HEK293 (cell line): Measurements from ENCODE around the gene VOPP1.

ENCODE experiments used
- CTCF ChIA-PET: fragments of 350-600 bp; formaldehyde crosslinking; extraction: SDS; loops from one replicate; lab custom pipeline; 2021; ENCODE audit warnings: antibody characterized with exemption; lab: Yijun Ruan, JAX
- POLR2A ChIA-PET: fragments of 300-600 bp; formaldehyde crosslinking; extraction: SDS; loops from one replicate; lab custom pipeline; 2020; ENCODE audit warnings: antibody characterized with exemption, inconsistent platforms; lab: Yijun Ruan, JAX
- H3K27ac ChIP-seq: fragments of 200-500 bp; sonication (Bioruptor generic); 2 replicates; pipeline ENCODE4 v1.5.1; 2014; ENCODE audit warnings: low read depth, low read length, control low read depth, inconsistent platforms; ENCODE audit errors: extremely low read depth
- H3K36me3 ChIP-seq, 2 experiments: fragments of 200-500 bp in 1 of 2; sonication (Bioruptor generic) in 1 of 2; 1 replicate in 1 of 2; 2 replicates in 1 of 2; pipeline ENCODE4 v1.5.1; 2014 to 2017; ENCODE audit warnings: inconsistent platforms in 2 of 2, low read length in 2 of 2; ENCODE audit not compliant: control insufficient read depth in 2 of 2, insufficient read depth in 1 of 2
- H3K4me1 ChIP-seq: fragments of 200-500 bp; sonication (Bioruptor generic); 2 replicates; pipeline ENCODE4 v1.5.1; 2014; ENCODE audit warnings: mild to moderate bottlenecking, low read length, inconsistent platforms; ENCODE audit not compliant: control insufficient read depth, insufficient read depth
- H3K4me3 ChIP-seq: 2 replicates; pipeline ENCODE4 v1.5.1; 2011; ENCODE audit warnings: low read depth, mild to moderate bottlenecking, control low read depth, low read length, moderate library complexity
- H3K9me3 ChIP-seq: fragments of 200-500 bp; sonication (Bioruptor generic); 2 replicates; pipeline ENCODE4 v1.5.1; 2014; ENCODE audit warnings: low read depth, low read length, inconsistent platforms; ENCODE audit not compliant: control insufficient read depth, insufficient read depth
- BCL11A ChIP-seq: fragments of 450-650 bp; formaldehyde crosslinking; IDR thresholded peaks from 2 replicates; pipeline ENCODE4 v1.5.1; 2016; ENCODE audit warnings: low read depth, missing biosample characterization, missing genetic modification characterization
- GLI2 ChIP-seq: fragments of 450-650 bp; formaldehyde crosslinking; IDR thresholded peaks from 2 replicates; pipeline ENCODE4; 2017; ENCODE audit warnings: missing biosample characterization, missing genetic modification characterization, low read depth, borderline replicate concordance
- MEIS1 ChIP-seq: sonication (generic); formaldehyde crosslinking; IDR thresholded peaks from 2 replicates; pipeline ENCODE4 v1.8.1; 2022; ENCODE audit warnings: missing genetic modification reagents, mild to moderate bottlenecking, borderline replicate concordance
- ZNF114 ChIP-seq: fragments of 450-650 bp; formaldehyde crosslinking; IDR thresholded peaks from 2 replicates; pipeline ENCODE4 v1.5.0; 2017; ENCODE audit warnings: missing biosample characterization, missing genetic modification characterization
- ZNF132 ChIP-seq: fragments of 450-650 bp; formaldehyde crosslinking; IDR thresholded peaks from 2 replicates; pipeline ENCODE4 v1.5.1; 2017; ENCODE audit warnings: missing biosample characterization, missing genetic modification characterization, borderline replicate concordance
- ZNF157 ChIP-seq: fragments of 450-650 bp; formaldehyde crosslinking; IDR thresholded peaks from 2 replicates; pipeline ENCODE4 v1.5.1; 2016; ENCODE audit warnings: missing biosample characterization, missing genetic modification characterization
- ZNF19 ChIP-seq: fragments of 450-650 bp; formaldehyde crosslinking; IDR thresholded peaks from 2 replicates; pipeline ENCODE4; 2016; ENCODE audit warnings: missing biosample characterization, missing genetic modification characterization, low read depth
- ZNF2 ChIP-seq: fragments of 450-650 bp; formaldehyde crosslinking; IDR thresholded peaks from 2 replicates; pipeline ENCODE4 v1.5.1; 2016; ENCODE audit warnings: missing biosample characterization, missing genetic modification characterization
- ZNF239 ChIP-seq: fragments of 450-650 bp; formaldehyde crosslinking; IDR thresholded peaks from 2 replicates; pipeline ENCODE4 v1.5.1; 2016; ENCODE audit warnings: missing biosample characterization, missing genetic modification characterization
- ZNF24 ChIP-seq: fragments of 450-650 bp; formaldehyde crosslinking; IDR thresholded peaks from 2 replicates; pipeline ENCODE4 v1.5.1; 2016; ENCODE audit warnings: missing biosample characterization, missing genetic modification characterization
- ZNF248 ChIP-seq: fragments of 450-650 bp; formaldehyde crosslinking; IDR thresholded peaks from 2 replicates; pipeline ENCODE4 v1.5.1; 2017; ENCODE audit warnings: missing biosample characterization, missing genetic modification characterization
- ZNF266 ChIP-seq: fragments of 450-650 bp; formaldehyde crosslinking; IDR thresholded peaks from 2 replicates; pipeline ENCODE4 v1.5.1; 2016; ENCODE audit warnings: missing biosample characterization, missing genetic modification characterization, low read depth
- ZNF292 ChIP-seq: fragments of 450-650 bp; formaldehyde crosslinking; IDR thresholded peaks from 2 replicates; pipeline ENCODE4 v1.5.1; 2016; ENCODE audit warnings: low read depth, missing biosample characterization, missing genetic modification characterization, borderline replicate concordance
- ZNF324 ChIP-seq: fragments of 450-650 bp; formaldehyde crosslinking; IDR thresholded peaks from 2 replicates; pipeline ENCODE4 v1.5.1; 2016; ENCODE audit warnings: missing biosample characterization, missing genetic modification characterization
- ZNF37A ChIP-seq: fragments of 450-650 bp; IDR thresholded peaks from 2 replicates; pipeline ENCODE4 v1.5.1; 2018; ENCODE audit warnings: missing biosample characterization, missing genetic modification characterization
- ZNF404 ChIP-seq: fragments of 450-650 bp; formaldehyde crosslinking; IDR thresholded peaks from 2 replicates; pipeline ENCODE4 v1.5.1; 2017; ENCODE audit warnings: missing biosample characterization, missing genetic modification characterization
- ZNF423 ChIP-seq: fragments of 450-650 bp; formaldehyde crosslinking; IDR thresholded peaks from 2 replicates; pipeline ENCODE4 v1.5.1; 2016; ENCODE audit warnings: missing biosample characterization, missing genetic modification characterization
- ZNF48 ChIP-seq: fragments of 450-650 bp; formaldehyde crosslinking; IDR thresholded peaks from 2 replicates; pipeline ENCODE4 v1.5.1; 2016; ENCODE audit warnings: missing biosample characterization, missing genetic modification characterization
- ZNF521 ChIP-seq: fragments of 450-650 bp; formaldehyde crosslinking; IDR thresholded peaks from 2 replicates; pipeline ENCODE4 v1.5.1; 2017; ENCODE audit warnings: missing biosample characterization, mild to moderate bottlenecking, missing genetic modification characterization
- ZNF544 ChIP-seq: fragments of 450-650 bp; formaldehyde crosslinking; IDR thresholded peaks from 2 replicates; pipeline ENCODE4 v1.5.0; 2017; ENCODE audit warnings: missing biosample characterization, missing genetic modification characterization
- ZNF560 ChIP-seq: fragments of 450-650 bp; formaldehyde crosslinking; IDR thresholded peaks from 2 replicates; pipeline ENCODE4 v1.5.1; 2017; ENCODE audit warnings: missing biosample characterization, missing genetic modification characterization, borderline replicate concordance
- ZNF585B ChIP-seq: fragments of 450-650 bp; formaldehyde crosslinking; IDR thresholded peaks from 2 replicates; pipeline ENCODE4 v1.5.1; 2016; ENCODE audit warnings: missing biosample characterization, missing genetic modification characterization
- ZNF768 ChIP-seq: fragments of 450-650 bp; formaldehyde crosslinking; IDR thresholded peaks from 2 replicates; pipeline ENCODE4 v1.5.1; 2018; ENCODE audit warnings: missing biosample characterization, mild to moderate bottlenecking, missing genetic modification characterization
- ZNF837 ChIP-seq: fragments of 450-650 bp; formaldehyde crosslinking; IDR thresholded peaks from 2 replicates; pipeline ENCODE4 v1.5.1; 2016; ENCODE audit warnings: missing biosample characterization, missing genetic modification characterization
- ZNF843 ChIP-seq: fragments of 450-650 bp; formaldehyde crosslinking; IDR thresholded peaks from 2 replicates; pipeline ENCODE4 v1.5.1; 2016; ENCODE audit warnings: missing biosample characterization, missing genetic modification characterization
- ZXDB ChIP-seq: fragments of 450-650 bp; formaldehyde crosslinking; IDR thresholded peaks from 2 replicates; pipeline ENCODE4 v1.5.1; 2016; ENCODE audit warnings: missing biosample characterization, missing genetic modification characterization
- TF ChIP-seq, protein P1 (sequence below): fragments of 450-650 bp; formaldehyde crosslinking; IDR thresholded peaks from 2 replicates; pipeline ENCODE4 v1.5.1; 2016; ENCODE audit warnings: missing biosample characterization, missing genetic modification characterization, low read depth
- TF ChIP-seq, protein P2 (sequence below): fragments of 450-650 bp; formaldehyde crosslinking; IDR thresholded peaks from 2 replicates; pipeline ENCODE4 v1.5.0; 2017; ENCODE audit warnings: missing biosample characterization, missing genetic modification characterization, borderline replicate concordance
- TF ChIP-seq, protein P3 (sequence below): fragments of 450-650 bp; formaldehyde crosslinking; IDR thresholded peaks from 2 replicates; pipeline ENCODE4 v1.5.1; 2016; ENCODE audit warnings: missing biosample characterization, missing genetic modification characterization
- TF ChIP-seq, protein P4 (sequence below): fragments of 450-650 bp; formaldehyde crosslinking; IDR thresholded peaks from 2 replicates; pipeline ENCODE4 v1.5.1; 2017; ENCODE audit warnings: missing biosample characterization, missing genetic modification characterization

The VOPP1 gene

DNA sequence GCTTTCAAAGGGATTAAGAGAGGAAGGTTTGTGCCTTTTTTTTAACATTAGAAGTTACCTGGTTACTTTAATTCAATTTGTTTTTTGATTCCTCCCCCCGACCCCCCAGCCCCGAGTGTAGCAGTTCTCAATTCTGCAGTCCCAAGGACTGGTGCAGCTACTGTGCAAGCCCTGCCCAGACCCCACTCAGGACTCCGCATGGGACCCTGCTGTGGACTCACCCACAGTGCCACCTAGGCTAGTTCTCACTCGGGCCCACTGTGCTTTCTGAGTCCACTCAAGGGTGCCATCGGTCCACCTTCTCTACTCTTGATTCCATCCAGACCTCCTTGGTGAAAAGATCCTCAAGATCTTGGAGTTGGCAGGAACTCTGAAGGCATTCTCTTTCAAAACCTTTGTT is 77.4 kb downstream of the VOPP1 start:
- Histone ChIP-seq H3K36me3 (peaks cover 0 to 3% of the 10 kb centered on the region in 2 experiments; a peak in 1 of 3 replicates), H3K4me3 (no peak overlapping the region), H3K27ac (no peak overlapping the region), H3K4me1 (no peaks in the 10 kb centered on the region), H3K9me3 (no peaks in the 10 kb centered on the region)
- TF ChIP-seq ZNF248 (no peak), ZNF2 (tag by site-specific recombination) (no peak), ZNF544 (tag by site-specific recombination) (no peak), ZNF157 (tag by site-specific recombination) (no peak), ZNF404 (no peak), BCL11A (no peak), ZNF266 (tag by site-specific recombination) (no peak), ZNF585B (tag by site-specific recombination) (no peak), ZNF768 (no peak), ZNF843 (tag by site-specific recombination) (no peak), ZNF837 (tag by site-specific recombination) (no peak), ZNF560 (tag by site-specific recombination) (no peak)
- ChIA-PET CTCF (no interaction called here), POLR2A (no interaction called here)

DNA sequence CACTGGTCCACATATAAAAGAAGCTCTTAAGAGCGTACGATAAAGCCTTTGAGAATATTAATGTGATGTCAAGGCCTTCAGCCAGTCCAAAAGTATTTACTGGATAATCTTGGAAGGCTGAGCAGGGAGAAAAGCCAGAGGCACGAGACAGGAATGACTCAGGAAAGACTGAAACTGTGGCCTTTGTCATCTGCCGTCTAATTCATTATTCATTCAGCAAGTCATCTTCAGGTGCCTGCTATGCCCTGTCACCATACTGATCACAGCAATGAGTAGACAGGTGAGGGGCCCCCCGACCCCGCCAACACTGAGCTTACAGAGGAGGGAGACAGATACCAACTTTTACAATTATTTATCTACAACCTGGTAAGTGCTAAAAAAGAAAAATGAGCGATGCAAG is 78.9 kb downstream of the VOPP1 start:
- no peak for TF ChIP-seq ZNF19
- no peak for TF ChIP-seq ZNF48 (tag by site-specific recombination)
- TF ChIP-seq MEIS1, result no peak
- no peak for TF ChIP-seq ZNF324 (tag by site-specific recombination)
- no peak for TF ChIP-seq ZNF521 (tag by site-specific recombination)
- TF ChIP-seq ZXDB (tag by site-specific recombination), result no peak
- TF ChIP-seq, protein P1, sequence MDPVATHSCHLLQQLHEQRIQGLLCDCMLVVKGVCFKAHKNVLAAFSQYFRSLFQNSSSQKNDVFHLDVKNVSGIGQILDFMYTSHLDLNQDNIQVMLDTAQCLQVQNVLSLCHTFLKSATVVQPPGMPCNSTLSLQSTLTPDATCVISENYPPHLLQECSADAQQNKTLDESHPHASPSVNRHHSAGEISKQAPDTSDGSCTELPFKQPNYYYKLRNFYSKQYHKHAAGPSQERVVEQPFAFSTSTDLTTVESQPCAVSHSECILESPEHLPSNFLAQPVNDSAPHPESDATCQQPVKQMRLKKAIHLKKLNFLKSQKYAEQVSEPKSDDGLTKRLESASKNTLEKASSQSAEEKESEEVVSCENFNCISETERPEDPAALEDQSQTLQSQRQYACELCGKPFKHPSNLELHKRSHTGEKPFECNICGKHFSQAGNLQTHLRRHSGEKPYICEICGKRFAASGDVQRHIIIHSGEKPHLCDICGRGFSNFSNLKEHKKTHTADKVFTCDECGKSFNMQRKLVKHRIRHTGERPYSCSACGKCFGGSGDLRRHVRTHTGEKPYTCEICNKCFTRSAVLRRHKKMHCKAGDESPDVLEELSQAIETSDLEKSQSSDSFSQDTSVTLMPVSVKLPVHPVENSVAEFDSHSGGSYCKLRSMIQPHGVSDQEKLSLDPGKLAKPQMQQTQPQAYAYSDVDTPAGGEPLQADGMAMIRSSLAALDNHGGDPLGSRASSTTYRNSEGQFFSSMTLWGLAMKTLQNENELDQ (tag by site-specific recombination), result no peak
- Histone ChIP-seq H3K4me1 (no peaks in the 10 kb centered on the region), H3K27ac (no peak overlapping the region), H3K4me3 (no peak overlapping the region), H3K9me3 (no peaks in the 10 kb centered on the region), H3K36me3 (peaks cover 0 to 12% of the 10 kb centered on the region in 2 experiments; a peak in 1 of 3 replicates)
- ChIA-PET CTCF (interaction anchor here (0.6 to 0.9 kb wide), 2 partner anchors 62 to 74 kb away, joined by 3 to 5 read pairs; no protein-coding TSS in a partner anchor), POLR2A (no interaction called here)

DNA sequence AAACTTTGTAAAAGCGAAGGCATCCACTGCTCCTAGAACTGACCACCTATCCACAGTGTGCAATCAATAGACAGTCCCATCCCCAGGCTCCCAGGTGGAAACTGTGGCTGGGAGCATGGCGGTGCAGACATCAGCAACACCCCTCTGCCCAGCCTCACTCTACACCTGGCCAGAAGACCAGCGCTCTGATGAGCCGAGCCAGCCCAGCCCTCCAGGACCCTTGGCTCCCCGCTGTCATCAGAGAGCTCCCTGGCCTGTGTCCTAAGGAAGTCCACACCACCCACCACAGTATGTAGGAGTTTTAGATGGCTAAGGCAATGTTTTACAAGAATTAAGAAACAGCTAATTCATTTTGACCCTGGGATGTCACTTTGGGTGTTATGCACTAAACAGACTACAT is 81.0 kb downstream of the VOPP1 start:
- Histone ChIP-seq H3K4me1 (no peaks in the 10 kb centered on the region), H3K4me3 (no peak overlapping the region), H3K36me3 (peaks cover 0 to 12% of the 10 kb centered on the region in 2 experiments; a peak in 1 of 3 replicates)
- CTCF ChIA-PET, result no interaction called here
- TF ChIP-seq ZNF37A (tag by site-specific recombination) (no peak), ZNF114 (tag by site-specific recombination) (no peak), ZNF24 (tag by site-specific recombination) (no peak), ZNF292 (tag by site-specific recombination) (no peak), GLI2 (tag by site-specific recombination) (no peak), ZNF423 (tag by site-specific recombination) (no peak), ZNF239 (tag by site-specific recombination) (no peak), ZNF132 (no peak)
- TF ChIP-seq, protein P2, sequence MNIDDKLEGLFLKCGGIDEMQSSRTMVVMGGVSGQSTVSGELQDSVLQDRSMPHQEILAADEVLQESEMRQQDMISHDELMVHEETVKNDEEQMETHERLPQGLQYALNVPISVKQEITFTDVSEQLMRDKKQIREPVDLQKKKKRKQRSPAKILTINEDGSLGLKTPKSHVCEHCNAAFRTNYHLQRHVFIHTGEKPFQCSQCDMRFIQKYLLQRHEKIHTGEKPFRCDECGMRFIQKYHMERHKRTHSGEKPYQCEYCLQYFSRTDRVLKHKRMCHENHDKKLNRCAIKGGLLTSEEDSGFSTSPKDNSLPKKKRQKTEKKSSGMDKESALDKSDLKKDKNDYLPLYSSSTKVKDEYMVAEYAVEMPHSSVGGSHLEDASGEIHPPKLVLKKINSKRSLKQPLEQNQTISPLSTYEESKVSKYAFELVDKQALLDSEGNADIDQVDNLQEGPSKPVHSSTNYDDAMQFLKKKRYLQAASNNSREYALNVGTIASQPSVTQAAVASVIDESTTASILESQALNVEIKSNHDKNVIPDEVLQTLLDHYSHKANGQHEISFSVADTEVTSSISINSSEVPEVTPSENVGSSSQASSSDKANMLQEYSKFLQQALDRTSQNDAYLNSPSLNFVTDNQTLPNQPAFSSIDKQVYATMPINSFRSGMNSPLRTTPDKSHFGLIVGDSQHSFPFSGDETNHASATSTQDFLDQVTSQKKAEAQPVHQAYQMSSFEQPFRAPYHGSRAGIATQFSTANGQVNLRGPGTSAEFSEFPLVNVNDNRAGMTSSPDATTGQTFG (tag by site-specific recombination), result no peak
- TF ChIP-seq, protein P3, sequence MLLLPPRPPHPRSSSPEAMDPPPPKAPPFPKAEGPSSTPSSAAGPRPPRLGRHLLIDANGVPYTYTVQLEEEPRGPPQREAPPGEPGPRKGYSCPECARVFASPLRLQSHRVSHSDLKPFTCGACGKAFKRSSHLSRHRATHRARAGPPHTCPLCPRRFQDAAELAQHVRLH (tag by site-specific recombination), result no peak
- TF ChIP-seq, protein P4, sequence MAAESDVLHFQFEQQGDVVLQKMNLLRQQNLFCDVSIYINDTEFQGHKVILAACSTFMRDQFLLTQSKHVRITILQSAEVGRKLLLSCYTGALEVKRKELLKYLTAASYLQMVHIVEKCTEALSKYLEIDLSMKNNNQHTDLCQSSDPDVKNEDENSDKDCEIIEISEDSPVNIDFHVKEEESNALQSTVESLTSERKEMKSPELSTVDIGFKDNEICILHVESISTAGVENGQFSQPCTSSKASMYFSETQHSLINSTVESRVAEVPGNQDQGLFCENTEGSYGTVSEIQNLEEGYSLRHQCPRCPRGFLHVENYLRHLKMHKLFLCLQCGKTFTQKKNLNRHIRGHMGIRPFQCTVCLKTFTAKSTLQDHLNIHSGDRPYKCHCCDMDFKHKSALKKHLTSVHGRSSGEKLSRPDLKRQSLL, result no peak
- TF ChIP-seq, all 188 proteins: peak for 0
- POLR2A ChIA-PET, result no interaction called here
- Histone ChIP-seq H3K9me3 (no peaks in the 10 kb centered on the region), H3K27ac (no peak overlapping the region)
